Measurements from ENCODE around the gene LTBP1.

LTBP1 gene

GRCh38 chr2:33265584-33266338 lies 319.0 kb downstream of the LTBP1 start:
- Mint-ChIP-seq H3K36me3 (ENCODE audit: insufficient read depth) (no peaks in the 10 kb centered on the region), H3K27ac (ENCODE audit: low read depth) (no peak overlapping the region), H3K9me3 (no peaks in the 10 kb centered on the region), H3K4me3 (no peak overlapping the region), H3K27me3 (no peaks in the 10 kb centered on the region), H3K4me1 (no peaks in the 10 kb centered on the region)
- peak; percentile 14 for ATAC-seq (replicated peaks; ENCODE audit: extremely low read depth, poor library complexity, severe bottlenecking)
- no peak for DNase-seq (ENCODE audit: low spot score in 2 of 2)

- Mint-ChIP-seq H3K9me3 (no peaks in the 10 kb centered on the region), H3K27ac (ENCODE audit: low read depth) (no peak overlapping the region), H3K4me3 (no peak overlapping the region), H3K27me3 (no peaks in the 10 kb centered on the region), H3K36me3 (ENCODE audit: insufficient read depth) (no peaks in the 10 kb centered on the region), H3K4me1 (no peaks in the 10 kb centered on the region)
- DNase-seq (ENCODE audit: low spot score in 2 of 2) (no peak), ATAC-seq (replicated peaks; ENCODE audit: extremely low read depth, poor library complexity, severe bottlenecking) (no peak)
Measured at GRCh38 chr2:33266467-33266866, 319.7 kb downstream of the LTBP1 start.

- Mint-ChIP-seq H3K4me3 (no peak overlapping the region), H3K36me3 (ENCODE audit: insufficient read depth) (no peaks in the 10 kb centered on the region), H3K9me3 (no peaks in the 10 kb centered on the region), H3K4me1 (peaks cover 4% of the 10 kb centered on the region), H3K27me3 (no peaks in the 10 kb centered on the region), H3K27ac (ENCODE audit: low read depth) (no peak overlapping the region)
- DNase-seq (ENCODE audit: low spot score in 2 of 2) = no peak
- ATAC-seq (replicated peaks; ENCODE audit: extremely low read depth, poor library complexity, severe bottlenecking) = no peak
Measured at GRCh38 chr2:33267043-33267442, 320.3 kb downstream of the LTBP1 start.

GRCh38 chr2:33267756-33268155 lies 321.0 kb downstream of the LTBP1 start:
- Mint-ChIP-seq H3K9me3 (no peaks in the 10 kb centered on the region), H3K4me3 (no peak overlapping the region), H3K27ac (ENCODE audit: low read depth) (no peak overlapping the region), H3K27me3 (no peaks in the 10 kb centered on the region), H3K36me3 (ENCODE audit: insufficient read depth) (no peaks in the 10 kb centered on the region), H3K4me1 (peaks cover 8% of the 10 kb centered on the region)
- no peak for DNase-seq (ENCODE audit: low spot score in 2 of 2)
- ATAC-seq (replicated peaks; ENCODE audit: extremely low read depth, poor library complexity, severe bottlenecking) = no peak

GRCh38 chr2:33268246-33268831 lies 321.6 kb downstream of the LTBP1 start:
- Mint-ChIP-seq H3K4me3 (no peak overlapping the region), H3K9me3 (no peaks in the 10 kb centered on the region), H3K27me3 (no peaks in the 10 kb centered on the region), H3K36me3 (ENCODE audit: insufficient read depth) (no peaks in the 10 kb centered on the region), H3K4me1 (peaks cover 8% of the 10 kb centered on the region), H3K27ac (ENCODE audit: low read depth) (no peak overlapping the region)
- DNase-seq (ENCODE audit: low spot score in 2 of 2) (no peak), ATAC-seq (replicated peaks; ENCODE audit: extremely low read depth, poor library complexity, severe bottlenecking) (no peak)

- H3K9me3 Mint-ChIP-seq = no peaks in the 10 kb centered on the region
- no peak overlapping the region for H3K4me3 Mint-ChIP-seq
- ATAC-seq (replicated peaks; ENCODE audit: extremely low read depth, poor library complexity, severe bottlenecking) = peak; percentile 47
- no peak for DNase-seq (ENCODE audit: low spot score in 2 of 2)
- no peaks in the 10 kb centered on the region for H3K36me3 Mint-ChIP-seq (ENCODE audit: insufficient read depth)
- H3K4me1 Mint-ChIP-seq = peaks cover 8% of the 10 kb centered on the region
- no peaks in the 10 kb centered on the region for H3K27me3 Mint-ChIP-seq
- no peak overlapping the region for H3K27ac Mint-ChIP-seq (ENCODE audit: low read depth)
Measured at GRCh38 chr2:33272001-33272400, 325.2 kb downstream of the LTBP1 start.

GRCh38 chr2:33273479-33273878 lies 326.7 kb downstream of the LTBP1 start:
- Mint-ChIP-seq H3K27me3 (no peaks in the 10 kb centered on the region), H3K9me3 (no peaks in the 10 kb centered on the region), H3K4me3 (no peak overlapping the region), H3K27ac (ENCODE audit: low read depth) (peak overlapping the region; percentile 56), H3K4me1 (peaks cover 8% of the 10 kb centered on the region), H3K36me3 (ENCODE audit: insufficient read depth) (no peaks in the 10 kb centered on the region)
- no peak for ATAC-seq (replicated peaks; ENCODE audit: extremely low read depth, poor library complexity, severe bottlenecking)
- no peak for DNase-seq (ENCODE audit: low spot score in 2 of 2)

- H3K36me3 Mint-ChIP-seq (ENCODE audit: insufficient read depth) = no peaks in the 10 kb centered on the region
- no peak overlapping the region for H3K4me3 Mint-ChIP-seq
- ATAC-seq (replicated peaks; ENCODE audit: extremely low read depth, poor library complexity, severe bottlenecking) (no peak), DNase-seq (ENCODE audit: low spot score in 2 of 2) (no peak)
- no peaks in the 10 kb centered on the region for H3K9me3 Mint-ChIP-seq
- H3K27ac Mint-ChIP-seq (ENCODE audit: low read depth) = no peak overlapping the region
- peaks cover 8% of the 10 kb centered on the region for H3K4me1 Mint-ChIP-seq
- H3K27me3 Mint-ChIP-seq = no peaks in the 10 kb centered on the region
Measured at GRCh38 chr2:33274524-33274923, 327.8 kb downstream of the LTBP1 start.

- DNase-seq (ENCODE audit: low spot score in 2 of 2) (peak in 1 of 2 donors; percentile 62), ATAC-seq (replicated peaks; ENCODE audit: extremely low read depth, poor library complexity, severe bottlenecking) (peak; percentile 98)
- Mint-ChIP-seq H3K36me3 (ENCODE audit: insufficient read depth) (no peaks in the 10 kb centered on the region), H3K4me3 (peak overlapping the region; percentile 1), H3K27ac (ENCODE audit: low read depth) (peak overlapping the region; percentile 64), H3K27me3 (no peaks in the 10 kb centered on the region), H3K9me3 (no peaks in the 10 kb centered on the region), H3K4me1 (peaks cover 8% of the 10 kb centered on the region)
Measured at GRCh38 chr2:33275689-33276444, 329.1 kb downstream of the LTBP1 start.

GRCh38 chr2:33277002-33277426 lies 330.3 kb downstream of the LTBP1 start:
- no peaks in the 10 kb centered on the region for H3K9me3 Mint-ChIP-seq

GRCh38 chr2:33278245-33278943 lies 331.6 kb downstream of the LTBP1 start:
- Mint-ChIP-seq H3K36me3 (ENCODE audit: insufficient read depth) (no peaks in the 10 kb centered on the region), H3K27me3 (no peaks in the 10 kb centered on the region), H3K4me3 (no peak overlapping the region), H3K27ac (ENCODE audit: low read depth) (no peak overlapping the region), H3K4me1 (no peaks in the 10 kb centered on the region), H3K9me3 (no peaks in the 10 kb centered on the region)
- ATAC-seq (replicated peaks; ENCODE audit: extremely low read depth, poor library complexity, severe bottlenecking) = no peak
- DNase-seq (ENCODE audit: low spot score in 2 of 2) = no peak

More at GRCh38 chr2:33277002-33277426, 330.3 kb downstream of the LTBP1 start:
- no peaks in the 10 kb centered on the region for H3K36me3 Mint-ChIP-seq (ENCODE audit: insufficient read depth)
- H3K4me1 Mint-ChIP-seq = peaks cover 4% of the 10 kb centered on the region
- peak overlapping the region; percentile 64 for H3K27ac Mint-ChIP-seq (ENCODE audit: low read depth)
- no peaks in the 10 kb centered on the region for H3K27me3 Mint-ChIP-seq
- DNase-seq (ENCODE audit: low spot score in 2 of 2) (no peak), ATAC-seq (replicated peaks; ENCODE audit: extremely low read depth, poor library complexity, severe bottlenecking) (no peak)
- H3K4me3 Mint-ChIP-seq = no peak overlapping the region

- peaks cover 19% of the 10 kb centered on the region for H3K27me3 Mint-ChIP-seq
- H3K4me1 Mint-ChIP-seq = no peaks in the 10 kb centered on the region
- H3K4me3 Mint-ChIP-seq = no peak overlapping the region
- H3K27ac Mint-ChIP-seq (ENCODE audit: low read depth) = no peak overlapping the region
- no peaks in the 10 kb centered on the region for H3K36me3 Mint-ChIP-seq (ENCODE audit: insufficient read depth)
- DNase-seq (ENCODE audit: low spot score in 2 of 2) (no peak), ATAC-seq (replicated peaks; ENCODE audit: extremely low read depth, poor library complexity, severe bottlenecking) (no peak)
- H3K9me3 Mint-ChIP-seq = no peaks in the 10 kb centered on the region
Measured at GRCh38 chr2:33284287-33284686, 337.5 kb downstream of the LTBP1 start.

Measured in central memory CD8-positive, alpha-beta T cell (primary cell).